ENCODE results near the gene NOVA2.

The NOVA2 gene, protein sequence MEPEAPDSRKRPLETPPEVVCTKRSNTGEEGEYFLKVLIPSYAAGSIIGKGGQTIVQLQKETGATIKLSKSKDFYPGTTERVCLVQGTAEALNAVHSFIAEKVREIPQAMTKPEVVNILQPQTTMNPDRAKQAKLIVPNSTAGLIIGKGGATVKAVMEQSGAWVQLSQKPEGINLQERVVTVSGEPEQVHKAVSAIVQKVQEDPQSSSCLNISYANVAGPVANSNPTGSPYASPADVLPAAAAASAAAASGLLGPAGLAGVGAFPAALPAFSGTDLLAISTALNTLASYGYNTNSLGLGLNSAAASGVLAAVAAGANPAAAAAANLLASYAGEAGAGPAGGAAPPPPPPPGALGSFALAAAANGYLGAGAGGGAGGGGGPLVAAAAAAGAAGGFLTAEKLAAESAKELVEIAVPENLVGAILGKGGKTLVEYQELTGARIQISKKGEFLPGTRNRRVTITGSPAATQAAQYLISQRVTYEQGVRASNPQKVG

DNA sequence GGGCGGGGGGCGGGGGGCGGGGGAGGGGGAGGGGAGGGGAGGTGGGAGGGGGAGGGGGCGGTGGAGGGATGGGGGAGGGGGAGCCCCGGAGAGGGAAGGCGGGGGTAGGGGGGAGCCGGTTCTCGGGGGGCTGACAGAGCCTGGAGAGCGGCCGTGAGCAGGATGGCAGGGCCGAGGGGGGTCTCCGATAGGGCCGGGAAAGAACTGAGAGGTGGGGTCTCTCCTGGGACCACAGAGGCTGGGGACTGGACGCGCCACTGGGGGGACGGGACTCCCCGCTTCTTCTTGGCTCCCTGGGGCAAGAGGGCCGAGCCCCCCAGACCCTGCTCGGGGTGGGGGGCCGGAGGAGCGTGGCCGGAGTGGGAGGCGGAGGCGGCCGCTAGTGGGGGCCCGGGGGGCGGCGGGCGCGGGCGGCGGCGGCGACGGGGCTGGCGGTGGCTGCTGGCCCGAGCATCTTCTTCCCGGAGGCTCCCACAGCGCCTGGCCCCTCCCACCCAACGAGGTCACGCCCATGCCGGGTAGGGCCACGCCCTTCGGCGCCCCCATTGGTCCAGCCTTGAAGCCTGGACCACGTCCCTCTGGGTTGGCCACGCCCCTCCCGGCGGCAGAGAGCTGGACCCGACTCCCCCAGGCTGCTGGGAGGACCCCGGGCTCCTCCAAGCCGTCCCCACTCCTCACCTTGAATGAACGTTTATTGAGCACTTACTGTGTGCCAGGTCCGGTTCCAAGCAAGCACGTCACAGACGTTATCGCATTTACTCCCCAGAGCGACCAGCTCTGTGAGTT lies at the start of gene NOVA2:
Gene NOVA2, minus strand, starts transcription at position 313 of the 786 bp plus-strand sequence. CDS start 514 bp downstream, outside the sequence.
- no peak for DNase-seq (ENCODE audit: low read depth in 1 of 2, low spot score in 1 of 2)

DNA sequence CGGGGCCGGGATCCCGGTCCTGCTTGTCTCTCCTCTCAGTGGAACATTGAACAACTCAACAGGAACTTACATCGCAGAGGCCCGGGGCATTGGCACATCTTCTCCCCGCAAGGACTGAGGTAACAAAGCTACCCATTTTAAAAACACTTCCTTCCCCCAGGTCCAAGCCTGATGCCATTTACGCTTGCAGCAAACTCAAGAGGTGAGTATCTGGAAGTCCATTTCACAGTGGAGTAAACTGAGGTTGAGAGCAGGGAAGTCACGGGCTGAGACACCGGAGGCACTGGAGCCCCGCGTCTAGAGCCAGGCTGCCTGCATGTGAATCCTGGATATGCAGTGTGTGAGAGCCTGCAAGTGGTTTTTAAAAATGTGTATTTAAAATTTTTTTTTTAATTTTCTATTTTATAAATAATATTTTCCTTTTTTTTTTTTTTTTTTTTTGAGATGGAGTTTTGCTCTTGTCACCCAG lies 49.7 kb upstream of the NOVA2 start:
- DNase-seq (ENCODE audit: low read depth in 1 of 2, low spot score in 1 of 2) = no peak

DNA sequence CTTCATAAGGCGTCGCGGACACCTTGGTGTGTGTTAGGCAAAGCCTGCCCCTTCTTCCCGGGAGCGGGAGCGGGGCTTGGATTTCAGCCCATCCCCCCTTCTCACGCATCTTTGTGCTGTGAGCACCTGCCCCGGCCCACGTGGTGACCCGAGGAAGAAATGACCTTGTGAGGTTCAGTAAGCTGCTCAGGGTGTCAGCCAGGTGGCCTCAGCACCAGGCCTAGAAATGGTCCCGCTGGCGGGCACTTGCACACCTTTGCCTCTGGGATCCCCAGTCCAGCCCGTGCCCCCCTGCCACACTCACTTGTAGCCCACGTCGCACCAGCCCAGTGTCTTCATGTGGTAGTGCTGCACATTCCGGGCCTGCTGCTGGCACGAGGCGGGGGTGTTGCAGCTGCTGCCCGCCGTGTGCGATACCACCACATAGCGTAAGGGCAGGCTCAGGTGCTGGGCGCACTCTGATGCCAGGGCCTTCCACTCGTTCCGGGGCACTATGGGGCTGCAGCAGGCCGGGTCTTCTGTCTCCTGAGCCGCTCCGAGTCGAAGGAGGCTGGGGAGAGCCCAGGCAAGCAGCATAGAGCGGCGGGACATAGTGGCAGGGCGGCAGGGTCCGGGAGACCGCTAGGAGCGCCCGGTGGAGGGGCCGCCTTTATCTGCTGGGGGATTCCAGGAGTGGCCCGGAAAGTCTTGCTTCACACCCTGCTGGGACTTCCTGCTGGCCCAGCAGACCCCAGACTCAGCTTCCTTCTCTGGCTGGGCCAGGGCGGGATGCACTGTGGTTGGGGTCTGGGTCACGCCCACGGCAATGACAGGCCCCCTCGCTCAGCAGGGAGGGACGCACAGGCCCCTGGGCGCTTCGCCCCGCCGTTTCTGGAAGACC lies 49.0 kb upstream of the NOVA2 start, which contains the start of gene PGLYRP1:
Gene PGLYRP1, minus strand, starts transcription at position 623 of the 880 bp plus-strand sequence. Its CDS starts 32 bp downstream, at position 591.
- DNase-seq (ENCODE audit: low read depth in 1 of 2, low spot score in 1 of 2) = no peak

DNA sequence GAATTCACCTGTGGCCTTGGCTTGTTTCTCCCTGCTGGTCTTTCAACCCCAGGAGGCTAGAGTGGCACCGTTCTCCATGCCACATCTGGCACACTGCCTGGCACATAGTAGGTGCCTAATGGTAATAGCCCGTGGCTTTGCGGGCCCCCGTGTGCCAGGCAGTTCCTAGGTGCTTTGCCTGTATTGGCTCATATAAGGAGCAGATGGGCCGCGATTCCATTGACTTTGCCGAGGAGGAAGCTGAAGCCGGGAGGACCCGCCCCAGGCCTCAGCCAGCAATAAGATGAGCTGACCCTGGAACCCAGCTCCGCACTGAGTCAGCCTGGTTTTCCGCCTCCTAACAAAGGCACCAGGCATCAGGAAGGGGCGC lies 48.4 kb upstream of the NOVA2 start:
- no peak for DNase-seq (ENCODE audit: low read depth in 1 of 2, low spot score in 1 of 2)

DNA sequence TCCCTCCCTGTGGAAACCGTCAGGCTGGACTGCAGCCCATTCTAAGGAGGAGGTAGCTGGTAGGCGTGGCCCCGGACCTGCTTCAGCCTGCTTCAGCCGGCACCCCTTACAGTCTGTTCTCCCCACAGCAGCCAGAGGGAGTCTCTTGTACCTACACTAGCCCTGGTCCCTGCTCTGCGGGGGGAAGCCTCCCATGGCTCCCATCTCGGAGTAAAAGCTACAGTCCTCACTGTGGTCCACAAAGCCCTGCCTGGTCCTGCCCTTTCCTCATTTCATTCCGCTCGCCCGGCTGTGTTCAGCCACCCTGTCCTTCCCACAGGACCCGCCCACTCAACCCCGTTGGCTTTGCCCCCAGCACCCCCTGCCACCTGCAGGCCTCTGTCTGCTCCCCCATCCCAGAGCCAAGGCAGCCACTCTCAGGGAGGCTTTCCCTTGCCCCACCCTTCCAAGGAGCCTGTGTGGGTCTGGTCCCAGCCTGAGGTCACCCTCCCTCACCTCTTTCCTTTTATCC lies 47.9 kb upstream of the NOVA2 start:
- no peak for DNase-seq (ENCODE audit: low read depth in 1 of 2, low spot score in 1 of 2)

DNA sequence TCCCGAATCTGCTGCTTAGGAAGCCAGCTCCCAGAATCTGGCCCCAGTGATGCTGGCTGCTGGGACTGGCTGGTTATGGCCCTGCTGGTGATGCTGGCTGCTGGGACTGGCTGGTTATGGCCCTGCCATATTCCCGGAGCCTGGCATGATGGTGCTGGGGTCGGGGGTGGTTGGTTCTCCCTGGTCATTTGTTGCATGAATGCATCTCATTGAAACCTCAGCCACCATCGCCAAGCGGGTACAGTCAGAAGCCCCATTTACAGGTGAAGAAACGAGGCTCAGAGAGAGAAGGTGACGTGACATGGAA lies 47.1 kb upstream of the NOVA2 start:
- no peak for DNase-seq (ENCODE audit: low read depth in 1 of 2, low spot score in 1 of 2)

DNA sequence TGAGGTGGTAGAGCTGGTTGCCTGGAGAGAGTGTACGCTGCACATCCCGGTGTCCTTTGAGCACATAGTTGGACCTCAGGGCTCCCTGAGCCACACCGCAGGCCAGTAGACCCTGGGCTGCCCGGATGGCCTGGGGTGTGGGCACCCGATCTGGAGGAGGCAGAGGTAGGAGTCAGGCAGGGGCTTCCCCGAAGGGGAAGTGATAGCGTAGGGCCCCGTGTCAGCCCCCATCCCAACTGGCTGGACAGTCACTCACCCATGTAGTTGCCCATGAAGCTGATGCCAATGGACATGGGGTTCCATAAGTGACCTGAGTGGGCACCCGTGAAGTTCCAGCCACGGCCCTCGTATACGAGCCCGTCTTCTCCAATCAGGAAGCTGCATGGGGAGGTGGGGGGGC lies 45.6 kb upstream of the NOVA2 start:
- DNase-seq (ENCODE audit: low read depth in 1 of 2, low spot score in 1 of 2) = no peak

DNA sequence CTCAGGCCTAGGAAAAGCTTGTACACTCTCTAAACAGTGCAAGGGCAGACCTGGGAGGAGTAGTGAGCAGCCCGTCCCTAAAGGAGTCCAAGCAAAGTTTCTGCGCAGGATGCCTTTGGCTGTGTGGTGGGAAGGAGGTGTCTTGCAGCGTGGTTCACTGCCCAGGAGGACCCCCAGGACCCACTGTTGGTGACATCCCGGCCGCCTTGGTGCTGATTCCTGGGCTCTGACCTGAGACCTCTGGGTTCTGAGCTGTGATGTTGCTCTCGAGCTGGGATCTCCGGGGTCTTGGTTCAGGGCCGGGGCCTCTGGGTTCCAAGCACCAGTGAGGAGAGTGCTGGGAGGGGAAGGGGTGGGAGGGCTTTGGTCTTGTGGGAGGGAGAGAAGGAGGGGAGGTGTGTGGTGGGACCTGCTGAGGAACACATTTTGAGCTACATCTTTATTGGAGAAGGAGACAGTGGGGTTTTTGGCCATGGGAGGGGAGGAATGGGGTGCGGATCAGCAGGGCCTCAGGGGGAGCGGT lies 45.1 kb upstream of the NOVA2 start:
- no peak for DNase-seq (ENCODE audit: low read depth in 1 of 2, low spot score in 1 of 2)

DNA sequence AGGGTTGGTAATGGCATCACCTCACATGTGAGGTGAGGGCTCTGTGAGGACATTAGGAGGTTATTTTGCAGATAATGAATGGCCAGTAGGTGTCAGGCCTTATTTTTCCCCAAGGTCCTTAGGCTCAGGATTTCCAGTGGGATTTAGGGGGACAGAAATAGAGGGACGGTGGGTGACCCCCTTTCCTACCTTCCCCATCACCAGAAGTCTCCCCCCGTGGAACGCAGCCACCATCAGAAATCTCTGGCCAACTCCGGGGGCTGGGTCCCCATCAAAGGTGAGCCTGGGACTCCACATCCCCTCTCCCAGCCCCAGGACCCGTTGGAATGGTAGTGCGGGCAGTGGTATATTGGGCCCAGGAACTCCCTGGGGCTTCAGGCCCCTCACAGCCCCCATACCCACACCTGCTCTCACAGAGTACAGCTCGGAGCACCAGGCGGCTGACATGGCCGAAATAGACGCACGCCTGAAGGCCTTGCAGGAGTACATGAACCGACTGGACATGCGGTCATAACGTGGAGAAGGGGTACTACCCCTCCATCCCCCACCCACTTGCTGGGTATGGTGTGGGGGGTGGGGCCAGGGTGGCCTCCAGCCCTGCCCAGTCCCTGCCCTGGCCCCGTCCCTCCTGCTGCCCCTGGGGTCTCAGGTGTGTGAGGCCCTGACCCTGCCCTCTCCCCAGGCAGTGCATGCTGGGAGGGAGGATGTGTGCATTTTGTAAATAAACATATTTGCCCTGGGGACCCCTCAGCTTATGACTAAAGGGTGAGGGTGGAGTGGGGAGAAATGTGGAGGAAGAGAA lies 44.4 kb upstream of the NOVA2 start:
- DNase-seq (ENCODE audit: low read depth in 1 of 2, low spot score in 1 of 2) = no peak

DNA sequence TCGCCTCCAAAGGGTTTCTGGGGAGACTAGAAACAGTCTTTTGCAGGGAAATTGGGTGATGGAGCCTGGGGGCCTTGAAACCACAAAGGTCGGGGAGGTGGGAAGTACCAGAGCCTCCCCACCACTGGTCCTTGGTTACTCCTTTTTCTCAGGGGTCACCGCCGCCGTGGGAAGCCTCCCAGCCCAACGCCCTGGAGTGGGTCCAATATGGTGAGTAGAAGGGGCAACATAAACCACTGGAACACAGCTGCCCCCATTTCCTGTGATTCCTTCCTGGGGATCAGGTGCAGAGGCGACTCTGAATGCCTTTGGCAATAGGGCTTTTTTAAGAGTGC lies 43.4 kb upstream of the NOVA2 start:
- no peak for DNase-seq (ENCODE audit: low read depth in 1 of 2, low spot score in 1 of 2)

DNA sequence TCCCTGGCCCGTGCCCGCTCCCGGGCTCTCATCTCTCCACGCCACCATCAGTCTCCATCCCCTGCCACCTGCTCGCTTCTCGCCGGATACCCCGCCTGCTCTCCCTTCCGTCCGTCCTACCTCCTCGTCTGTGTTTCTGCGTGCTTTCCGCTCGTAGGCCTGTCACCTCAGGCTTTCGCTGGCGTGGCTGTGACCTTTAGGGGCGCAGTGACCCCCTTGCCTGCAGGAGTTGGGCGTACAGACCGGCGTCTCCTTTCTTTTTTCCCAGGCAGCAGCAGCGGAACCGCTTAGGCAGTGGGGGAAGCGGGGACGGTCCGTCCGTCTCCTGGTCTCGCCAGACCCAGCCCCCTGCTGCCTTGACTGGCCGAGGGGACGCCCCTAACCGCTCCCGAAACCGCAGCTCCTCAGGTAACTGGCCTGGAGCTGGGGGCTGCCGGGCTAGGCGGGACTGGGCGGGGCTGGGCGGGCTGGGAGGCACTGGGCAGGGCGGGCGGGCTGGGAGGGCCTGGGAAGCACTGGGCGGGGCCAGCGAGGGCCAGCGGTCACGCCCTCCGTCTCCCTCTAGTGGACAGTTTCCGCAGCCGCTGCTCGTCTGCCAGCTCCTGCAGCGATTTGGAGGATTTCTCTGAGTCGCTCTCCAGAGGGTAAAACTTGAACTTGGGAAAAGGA lies 42.9 kb upstream of the NOVA2 start:
- DNase-seq (ENCODE audit: low read depth in 1 of 2, low spot score in 1 of 2) = peak; percentile 70

DNA sequence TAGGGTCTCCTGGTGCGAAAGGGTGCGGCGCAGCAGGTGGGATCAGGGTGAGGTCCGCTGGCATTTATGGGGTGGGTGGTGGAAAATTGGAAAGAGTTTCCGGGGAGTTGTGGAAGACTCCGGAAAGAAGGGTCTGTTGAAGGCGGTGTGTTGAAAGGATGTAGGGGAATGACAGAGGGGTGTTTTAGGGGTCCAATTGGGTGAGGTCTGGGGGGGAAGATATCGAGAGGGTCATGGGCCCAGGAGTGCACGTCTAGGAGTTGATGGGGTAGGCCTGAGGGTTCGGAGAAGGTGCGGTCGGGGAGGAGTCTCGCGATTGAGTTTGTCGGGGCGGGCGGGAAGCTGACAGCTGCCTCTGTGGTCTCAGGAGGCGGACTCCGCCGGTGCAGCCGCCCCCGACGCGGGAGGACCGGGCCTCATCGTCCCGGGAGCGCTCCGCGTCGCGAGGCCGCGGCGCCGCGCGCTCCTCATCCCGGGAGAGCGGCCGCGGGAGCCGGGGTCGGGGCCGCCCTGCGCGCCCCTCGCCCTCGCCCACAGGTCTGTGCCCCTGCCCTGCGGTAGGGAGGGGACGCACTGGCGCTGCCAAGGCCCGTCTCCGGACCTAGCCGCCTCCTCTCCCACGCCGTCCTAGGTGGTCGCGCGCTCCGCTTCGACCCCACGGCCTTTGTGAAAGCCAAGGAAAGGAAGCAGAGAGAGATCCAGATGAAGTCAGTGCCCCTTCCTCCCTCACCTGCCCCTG lies 42.2 kb upstream of the NOVA2 start:
- DNase-seq (ENCODE audit: low read depth in 1 of 2, low spot score in 1 of 2) = no peak

DNA sequence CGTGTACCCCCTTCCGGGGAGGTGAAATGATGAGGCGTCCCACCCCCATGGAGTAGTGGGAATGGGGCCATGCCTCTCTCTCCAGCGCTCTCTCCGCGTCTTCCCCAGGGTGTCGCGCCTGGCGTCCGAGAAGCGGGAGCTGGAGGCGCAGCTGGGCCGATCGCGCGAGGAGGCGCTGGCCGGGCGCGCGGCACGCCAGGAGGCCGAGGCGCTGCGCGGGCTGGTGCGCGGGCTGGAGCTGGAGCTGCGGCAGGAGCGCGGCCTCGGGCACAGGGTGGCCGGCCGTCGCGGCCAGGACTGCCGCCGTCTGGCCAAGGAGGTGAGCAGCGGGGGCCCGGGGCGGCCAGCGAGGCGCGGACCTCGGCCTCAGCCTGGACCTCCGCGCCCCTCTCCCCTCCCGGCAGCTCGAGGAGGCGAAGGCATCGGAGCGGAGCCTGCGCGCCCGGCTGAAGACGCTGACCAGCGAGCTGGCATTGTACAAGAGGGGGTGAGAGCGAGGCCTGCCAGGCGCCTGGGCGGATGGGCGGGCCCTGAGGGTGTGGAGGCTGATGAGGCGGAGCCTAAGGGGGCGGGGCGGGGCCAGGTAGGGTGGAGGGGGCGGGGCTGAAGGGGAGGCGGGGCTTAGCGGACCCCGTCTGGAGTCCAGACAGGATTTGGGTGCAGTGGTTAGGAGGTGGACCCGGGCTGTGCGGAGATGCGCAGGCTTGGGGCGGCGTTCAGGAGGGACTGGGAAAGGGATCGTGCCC lies 41.4 kb upstream of the NOVA2 start:
- DNase-seq (ENCODE audit: low read depth in 1 of 2, low spot score in 1 of 2) = peak; percentile 39 to 49

DNA sequence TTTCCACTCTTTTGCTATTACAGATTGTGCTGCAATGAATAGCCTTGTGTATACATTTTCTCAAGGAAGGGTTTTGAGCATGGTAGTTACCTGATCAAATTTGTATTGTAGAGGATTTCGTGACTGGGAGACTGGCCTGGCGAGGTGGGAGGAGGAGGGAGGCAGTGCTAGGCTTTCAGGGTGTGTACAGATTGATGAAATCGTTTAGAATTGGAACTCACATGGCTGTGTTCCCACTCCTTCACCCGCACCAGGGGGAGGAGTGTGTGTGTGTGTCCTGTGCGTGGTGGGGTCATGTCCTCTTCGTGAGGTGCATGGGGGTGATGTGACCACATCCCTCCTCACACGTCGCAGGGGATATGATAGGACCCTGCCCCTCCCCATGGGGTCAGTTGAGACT lies 40.9 kb upstream of the NOVA2 start:
- no peak for DNase-seq (ENCODE audit: low read depth in 1 of 2, low spot score in 1 of 2)

DNA sequence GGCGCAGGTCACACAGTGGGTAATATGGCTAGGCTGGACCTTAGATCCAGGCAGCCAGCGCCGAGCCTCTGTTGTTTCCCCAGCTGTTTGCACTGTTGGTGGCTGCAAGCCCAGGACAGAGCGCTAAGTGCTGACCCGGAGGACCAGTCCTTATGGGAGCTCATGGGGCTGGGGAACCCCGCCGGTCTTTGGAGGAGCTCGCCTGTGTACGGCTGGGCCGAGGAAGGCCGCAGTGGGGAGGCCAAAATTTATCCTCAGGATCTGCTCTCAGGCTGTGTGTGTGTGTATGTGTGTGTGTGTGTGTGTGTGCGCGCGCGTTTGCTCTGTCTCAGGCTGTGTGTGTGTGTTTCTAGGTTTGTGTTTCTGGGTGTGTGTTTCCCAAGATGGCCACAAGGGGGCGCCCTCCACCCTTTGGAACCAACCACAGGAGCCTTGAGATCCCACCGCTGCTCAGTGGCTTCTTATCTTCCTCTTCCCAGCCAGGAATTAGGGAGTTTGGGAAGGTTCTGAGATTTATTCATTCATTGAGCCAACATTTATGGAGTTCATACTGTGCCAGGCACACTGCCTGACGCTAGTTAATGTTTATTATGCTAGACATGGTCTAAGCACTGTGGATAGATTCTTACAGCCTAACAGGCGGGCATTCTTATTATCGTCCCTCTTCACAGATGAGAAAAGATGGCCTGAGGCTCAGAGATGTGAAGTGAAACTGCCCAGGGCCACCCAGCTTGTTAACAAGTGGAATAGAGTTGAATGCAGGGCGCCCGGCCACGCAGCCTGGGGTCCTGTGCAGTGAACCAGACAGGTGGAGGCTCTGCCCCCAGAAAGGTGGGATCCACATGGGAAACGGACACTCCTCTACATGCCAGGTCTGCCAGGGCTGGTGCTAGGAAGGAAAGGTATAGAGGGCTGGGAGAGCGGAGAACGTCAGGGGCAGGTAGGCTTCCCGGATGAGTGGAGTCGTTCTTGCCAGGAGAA lies 36.2 kb upstream of the NOVA2 start:
- peak; percentile 53 to 57 for DNase-seq (ENCODE audit: low read depth in 1 of 2, low spot score in 1 of 2)

DNA sequence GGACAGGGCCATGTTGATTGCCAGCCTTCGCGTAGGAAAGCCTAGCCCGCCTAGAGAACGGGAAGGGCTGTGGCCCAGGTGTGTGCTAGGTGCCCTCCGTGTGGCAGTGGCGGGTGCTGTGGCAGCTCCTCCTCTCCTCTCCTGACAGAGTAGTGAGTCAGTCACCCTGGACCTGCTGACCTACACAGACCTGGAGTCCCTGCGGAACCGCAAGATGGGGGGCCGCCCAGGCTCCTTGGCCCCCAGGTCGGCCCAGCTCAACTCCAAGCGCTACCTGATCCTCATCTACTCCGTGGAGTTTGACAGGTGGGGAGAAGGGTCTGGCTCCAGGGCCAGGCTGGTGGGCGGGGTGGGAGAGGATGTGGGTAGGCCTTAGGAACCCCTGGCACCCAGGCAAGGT lies 32.7 kb upstream of the NOVA2 start:
- DNase-seq (ENCODE audit: low read depth in 1 of 2, low spot score in 1 of 2) = no peak

DNA sequence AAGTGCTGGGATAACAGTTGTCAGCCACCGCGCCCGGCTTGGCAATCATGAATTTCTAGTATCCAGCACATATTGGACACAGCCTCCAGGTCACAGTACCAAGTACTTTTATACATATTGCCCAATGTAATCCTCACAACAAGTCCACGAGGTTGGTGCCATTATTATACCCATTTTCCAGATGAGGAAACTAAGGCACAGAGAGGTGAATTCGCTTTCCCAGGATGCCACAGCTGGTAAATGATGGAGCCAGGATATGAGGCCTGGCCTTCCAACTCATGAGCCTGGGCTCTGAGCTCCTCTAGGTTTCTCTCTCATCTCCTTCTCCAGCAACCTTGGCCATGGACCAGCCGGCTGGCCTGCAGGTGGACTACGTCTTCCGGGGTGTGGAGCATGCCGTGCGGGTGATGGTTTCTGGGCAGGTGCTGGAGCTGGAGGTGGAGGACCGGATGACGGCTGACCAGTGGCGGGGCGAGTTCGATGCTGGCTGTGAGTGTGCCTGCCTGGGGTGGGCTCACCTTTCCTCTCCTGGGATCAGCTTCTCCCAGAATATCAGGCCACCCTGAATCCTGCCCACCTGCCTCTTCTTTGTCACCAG lies 29.1 kb upstream of the NOVA2 start:
- DNase-seq (ENCODE audit: low read depth in 1 of 2, low spot score in 1 of 2) = no peak
